Ureter (tissue), 1 donor: ENCODE measurements around the gene F12. TPM values are rescaled to one million over a fixed set of nuclear protein-coding genes. Genes with fewer than 3 reads are reported as not detected.

Experiments
- DNase-seq: peaks from one replicate; pipeline ENCODE4 v3.0.0-alpha.2; 2020; ENCODE audit warnings: low spot score
- total RNA-seq: library from RNA; stranded (reverse); gene quantifications from one replicate; pipeline ENCODE4 v1.2.4, GENCODE V29; 2023
- donor health status: DM: yes; HTN: yes; CAD: no.

F12 gene
- total RNA-seq, 1 donor from 2014 or later: 1.3 TPM

DNA sequence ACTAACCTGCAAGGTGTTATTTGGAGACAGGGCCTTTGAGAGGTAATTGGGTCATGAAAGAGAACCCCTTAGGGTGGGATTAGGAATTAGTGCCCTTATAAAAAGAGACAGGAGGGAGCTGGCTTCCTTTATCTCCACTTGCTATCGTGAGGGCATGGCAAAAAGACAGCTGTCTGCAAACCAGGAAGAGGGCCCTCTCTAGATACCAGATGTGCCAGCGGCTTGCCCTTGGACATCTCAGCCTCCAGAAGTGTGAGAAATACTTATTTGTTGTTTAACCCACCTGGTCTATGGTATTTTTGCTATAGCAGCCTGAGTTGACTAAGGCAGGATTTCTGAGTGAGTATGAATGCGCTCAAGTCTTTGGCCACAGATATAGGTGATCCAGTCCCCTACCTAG lies 52.6 kb downstream of the F12 start:
- DNase-seq: no peak

DNA sequence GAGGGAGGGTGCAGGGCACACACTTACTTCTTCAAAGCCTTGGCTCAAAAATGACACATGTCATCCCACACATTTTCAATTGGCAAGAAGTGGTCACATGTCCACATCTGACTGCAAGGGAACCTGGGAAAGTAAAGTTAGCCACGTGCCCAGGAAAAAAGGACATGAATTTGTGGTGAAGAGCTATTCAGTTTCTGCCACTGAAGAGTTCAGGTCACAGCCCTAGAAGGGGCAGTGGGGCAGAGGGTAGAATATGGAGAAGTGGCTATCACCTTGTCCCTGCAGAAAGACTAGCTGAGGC lies 53.5 kb downstream of the F12 start:
- DNase-seq: no peak

DNA sequence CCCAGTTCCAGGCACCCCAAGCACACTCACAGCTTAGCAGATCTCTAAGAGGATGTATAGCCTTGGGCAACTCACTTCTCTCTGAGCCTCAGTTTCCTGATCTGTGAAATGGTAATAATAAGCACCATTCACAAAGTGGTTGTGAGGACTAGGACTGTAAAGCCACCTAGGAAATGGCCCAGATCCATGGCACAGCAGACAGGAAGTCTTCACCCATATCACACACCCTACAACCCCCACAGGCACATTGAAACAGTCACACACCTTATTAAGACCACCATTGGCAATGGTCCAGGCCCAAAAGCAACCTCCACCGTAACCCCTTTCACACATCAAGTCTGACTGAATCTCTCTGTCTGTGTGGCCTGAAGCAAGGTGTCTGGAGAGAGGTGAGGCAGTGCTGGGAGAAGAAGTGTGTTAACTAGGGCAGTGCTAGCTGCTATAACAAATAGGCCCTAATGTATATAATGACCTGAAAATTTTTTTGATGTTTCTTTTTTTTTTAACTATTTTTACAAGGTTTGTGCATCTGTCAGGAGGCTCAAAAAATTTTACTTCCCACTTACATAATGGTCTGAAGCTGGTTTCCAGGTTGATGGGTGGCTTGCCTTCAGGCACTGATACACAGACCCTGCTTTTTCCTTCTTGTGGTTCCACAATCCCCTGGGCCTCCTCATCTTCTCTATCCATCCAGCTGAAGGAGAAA lies 54.0 kb downstream of the F12 start:
- no peak for DNase-seq

DNA sequence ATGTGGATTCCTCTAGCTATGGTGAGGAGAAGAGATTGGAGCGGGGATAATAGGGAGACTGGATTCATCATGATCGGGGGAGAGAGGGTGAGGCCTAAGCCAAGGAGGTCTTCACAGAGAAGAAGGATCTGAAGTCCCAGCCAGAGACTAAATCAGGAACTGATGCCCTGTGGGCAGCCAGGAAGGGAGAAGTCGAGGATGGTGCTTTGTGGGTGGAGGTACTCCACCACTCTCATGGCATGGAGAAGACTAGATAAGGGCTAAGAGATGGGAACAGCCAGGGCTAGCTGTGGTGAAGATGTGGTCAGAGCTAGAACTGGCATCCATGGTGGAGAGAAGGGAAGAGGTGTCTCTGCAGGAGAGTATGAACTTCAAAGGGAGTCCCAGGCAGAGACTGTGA lies 54.7 kb downstream of the F12 start:
- DNase-seq: no peak

DNA sequence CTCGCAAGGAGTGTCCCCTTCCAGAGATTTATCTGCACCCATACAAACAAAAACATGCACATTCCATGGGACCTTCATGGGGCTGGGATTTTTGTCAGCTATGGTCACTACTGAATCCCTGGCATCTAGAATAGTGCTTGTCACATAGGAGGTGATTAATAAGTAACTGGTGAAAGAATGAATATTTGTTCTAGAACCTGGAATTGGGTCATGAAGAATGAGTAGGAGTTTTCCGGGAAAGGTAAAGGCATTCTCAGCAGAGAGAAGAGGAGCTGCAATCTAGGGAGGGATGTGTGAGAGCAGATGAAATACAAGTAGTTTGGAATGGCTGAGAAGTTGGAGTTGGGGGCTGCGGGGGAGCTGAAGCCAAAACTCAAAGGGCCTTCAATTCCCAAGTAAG lies 55.1 kb downstream of the F12 start:
- DNase-seq: no peak

DNA sequence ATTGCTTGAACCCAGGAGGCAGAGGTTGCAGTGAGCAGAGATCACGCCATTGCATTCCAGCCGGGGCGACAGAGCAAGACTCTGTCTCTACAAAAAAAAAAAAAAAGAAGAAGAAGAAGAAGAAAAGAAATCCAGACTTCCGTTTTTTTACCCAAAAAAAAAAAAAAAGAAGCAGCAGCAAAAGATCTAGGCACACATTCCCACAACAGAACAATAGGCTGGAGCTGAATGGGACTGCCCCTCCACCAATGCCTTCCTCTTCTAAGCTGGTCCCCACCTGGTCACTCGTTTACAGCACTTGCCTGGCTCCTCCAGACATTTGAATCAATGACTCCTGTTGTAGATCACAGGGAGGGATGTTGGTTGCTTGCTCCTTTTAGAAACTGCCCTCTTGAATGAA lies 56.3 kb downstream of the F12 start:
- no peak for DNase-seq

Other genes with a start within 250 kb of the F12 start
- gene RAB24, start 105.8 kb downstream of the F12 start, total RNA-seq: 14.9 TPM
- 121 TPM for gene PRELID1, start 105.8 kb downstream of the F12 start, total RNA-seq
- gene MXD3, start 97.7 kb downstream of the F12 start, total RNA-seq: 7.8 TPM
- gene LMAN2, start 57.9 kb downstream of the F12 start, total RNA-seq: 129 TPM
- gene RGS14, start 51.6 kb downstream of the F12 start, total RNA-seq: 17.3 TPM
- not detected for gene SLC34A1, start 25.1 kb downstream of the F12 start, total RNA-seq
- not detected for gene PFN3, start 8.9 kb downstream of the F12 start, total RNA-seq
- gene GRK6, start 17.1 kb upstream of the F12 start, total RNA-seq: 30.8 TPM
- 2.6 TPM for gene PRR7, start 37.2 kb upstream of the F12 start, total RNA-seq
- gene DBN1, start 64.1 kb upstream of the F12 start, total RNA-seq: 41.5 TPM
- 218 TPM for gene PDLIM7, start 88.0 kb upstream of the F12 start, total RNA-seq
- 7.9 TPM for gene DOK3, start 100.3 kb upstream of the F12 start, total RNA-seq
- 89.1 TPM for gene DDX41, start 107.4 kb upstream of the F12 start, total RNA-seq
- gene FAM193B, start 145.0 kb upstream of the F12 start, total RNA-seq: 76.0 TPM
- gene TMED9, start 182.6 kb upstream of the F12 start, total RNA-seq: 137 TPM
- gene B4GALT7, start 190.6 kb upstream of the F12 start, total RNA-seq: 45.7 TPM